ENCODE measurements around the gene TRERF1. TPM values are rescaled to one million over a fixed set of nuclear protein-coding genes. Genes with fewer than 3 reads are reported as not detected.

The TRERF1 gene
- total and polyA plus RNA-seq, 2 of the 8 experiments (the other 6 are each of a cell fraction or from before 2014, with no cell fraction given): 10.8 to 21.5 TPM

- no peak overlapping the region for H3K56ac ChIP-seq (replicated peaks; ENCODE audit: insufficient read length, low read depth, low read length)
- no peak overlapping the region for H4K8ac ChIP-seq (ENCODE audit: extremely low read depth, insufficient read depth, low read length)
- peaks cover 20% of the 10 kb centered on the region for H3K79me1 ChIP-seq (ENCODE audit: low read depth, low read length)
- H2BK20ac ChIP-seq (ENCODE audit: low read length): no peak overlapping the region
- H3K23ac ChIP-seq (ENCODE audit: insufficient read length): no peak overlapping the region
- FAIRE-seq (no peak), DNase-seq (ENCODE audit: low read depth in 1 of 2, low spot score in 2 of 2) (no peak)
- H3K4me3 ChIP-seq (ENCODE audit: extremely low read depth in 1 of 4, insufficient read depth in 2 of 4, low read depth in 3 of 4, low read length in 4 of 4): no peak overlapping the region
- H2BK15ac ChIP-seq (ENCODE audit: low read length): no peak overlapping the region
- H2BK5ac ChIP-seq (ENCODE audit: low read depth, low read length): no peak overlapping the region
- no peaks in the 10 kb centered on the region for H3K36me3 ChIP-seq (ENCODE audit: control insufficient read depth in 2 of 4, insufficient read depth in 4 of 4, low read length in 3 of 4)
- H3K4me1 ChIP-seq (replicated peaks in 1 of 4; ENCODE audit: control insufficient read depth in 3 of 4, insufficient read depth in 4 of 4, low read length in 3 of 4): no peaks in the 10 kb centered on the region
- no peak overlapping the region for H2BK120ac ChIP-seq (replicated peaks; ENCODE audit: low read depth, low read length)
- H3K9me3 ChIP-seq (ENCODE audit: insufficient read depth in 2 of 2, low read depth in 1 of 2, low read length in 1 of 2): no peaks in the 10 kb centered on the region
- 88% methylated on average over 4 of the region's 4 CpGs; no CpG with 5 or more reads in 1 of the 2 experiments for WGBS, 2 experiments (ENCODE audit: extremely low coverage in 1 of 2, insufficient coverage in 1 of 2, insufficient read length in 1 of 2, insufficient replicate concordance in 2 of 2, low coverage in 1 of 2, low lambda C conversion rate in 2 of 2, missing lambda C conversion rate in 1 of 2)
- peaks cover 14 to 23% of the 10 kb centered on the region in 2 experiments for H4K20me1 ChIP-seq (replicated peaks in 1 of 2; ENCODE audit: control insufficient read depth in 1 of 2, insufficient read depth in 2 of 2, low read length in 2 of 2)
- no peaks in the 10 kb centered on the region for H3K27me3 ChIP-seq (replicated peaks in 1 of 4; ENCODE audit: control insufficient read depth in 3 of 4, extremely low read depth in 1 of 4, insufficient read depth in 3 of 4, low read length in 3 of 4)
- no peak overlapping the region for H2BK12ac ChIP-seq (ENCODE audit: low read depth, low read length)
- no peak overlapping the region for H4K91ac ChIP-seq (replicated peaks; ENCODE audit: insufficient read length, low read length)
- no peak overlapping the region for H3K14ac ChIP-seq (ENCODE audit: insufficient read length)
- H3K4ac ChIP-seq (replicated peaks; ENCODE audit: insufficient read length, low read depth, low read length): no peak overlapping the region
- no peak overlapping the region for H3K9ac ChIP-seq (replicated peaks in 1 of 4; ENCODE audit: extremely low read depth in 1 of 4, low read depth in 3 of 4, low read length in 3 of 4)
- peaks cover 3 to 81% of the 10 kb centered on the region in 2 experiments; a peak in 3 of 4 replicates for H3K79me2 ChIP-seq (ENCODE audit: control insufficient read depth in 1 of 2, insufficient read depth in 2 of 2, low read length in 2 of 2)
- no peak overlapping the region for H2AFZ ChIP-seq (ENCODE audit: low read length)
- no peak overlapping the region for H4K5ac ChIP-seq (ENCODE audit: insufficient read length, low read depth, low read length)
- no peak overlapping the region for H3K27ac ChIP-seq (ENCODE audit: low read depth, low read length)
- no peaks in the 10 kb centered on the region for H3K23me2 ChIP-seq (ENCODE audit: low read depth, low read length)
- H3K18ac ChIP-seq (ENCODE audit: extremely low read depth, low read length): no peak overlapping the region
- ChIA-PET CTCF (ENCODE audit: partially characterized antibody) (interaction anchor here (1.0 to 2.2 kb wide), 2 partner anchors 16 to 58 kb away, joined by 3 to 10 read pairs; no protein-coding TSS in a partner anchor), POLR2A (ENCODE audit: partially characterized antibody) (interaction anchor here (1.4 kb wide), 1 partner anchor 10 kb away, joined by 7 read pairs; no protein-coding TSS in a partner anchor)
- H2AK5ac ChIP-seq (ENCODE audit: low read depth, low read length): no peak overlapping the region
- H3K4me2 ChIP-seq (ENCODE audit: insufficient read depth in 1 of 2, low read depth in 2 of 2, low read length in 2 of 2): no peak overlapping the region
- TF ChIP-seq KDM5A (IDR thresholded peaks at IDR 0.05; ENCODE audit: low read length): no peak
- no peak for TF ChIP-seq TEAD4 (IDR thresholded peaks at IDR 0.05; ENCODE audit: low read depth, low read length)
- TF ChIP-seq POLR2AphosphoS5 (IDR thresholded peaks at IDR 0.05; ENCODE audit: low read depth, low read length): no peak
- TF ChIP-seq SIN3A (conservative IDR thresholded peaks at IDR 0.05 in 1 of 2, IDR thresholded peaks at IDR 0.05 in 1 of 2; ENCODE audit: low read depth in 1 of 2, low read length in 2 of 2): no peak
- no peak for TF ChIP-seq SRF (IDR thresholded peaks at IDR 0.05; ENCODE audit: low read depth, low read length)
- TF ChIP-seq, protein P1, sequence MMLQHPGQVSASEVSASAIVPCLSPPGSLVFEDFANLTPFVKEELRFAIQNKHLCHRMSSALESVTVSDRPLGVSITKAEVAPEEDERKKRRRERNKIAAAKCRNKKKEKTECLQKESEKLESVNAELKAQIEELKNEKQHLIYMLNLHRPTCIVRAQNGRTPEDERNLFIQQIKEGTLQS (IDR thresholded peaks at IDR 0.05; ENCODE audit: insufficient read depth, low read depth, low read length): no peak
These were observed 71.3 kb downstream of the TRERF1 start for GRCh38 chr6:42380228-42380979.

All from H1 (cell line).